IMR-90 (cell line): Measurements from ENCODE around the gene ADAMTS9.

Experiments used
- CTCF ChIP-seq: conservative IDR thresholded peaks from 2 replicates; pipeline ENCODE4 v1.5.1; 2012; ENCODE audit warnings: mild to moderate bottlenecking, low read depth, low read length, improper control_type of control experiment
- MAZ ChIP-seq: IDR thresholded peaks from 2 replicates; pipeline ENCODE4 v1.6.1; 2012; ENCODE audit warnings: low read depth, mild to moderate bottlenecking, low read length, improper control_type of control experiment, moderate library complexity, borderline replicate concordance
- POLR2A ChIP-seq: IDR thresholded peaks from 2 replicates; pipeline ENCODE4 v1.6.1; 2012; ENCODE audit warnings: mild to moderate bottlenecking, low read depth, low read length
- RAD21 ChIP-seq: IDR thresholded peaks from 2 replicates; pipeline ENCODE4 v1.6.1; 2012; ENCODE audit warnings: low read length, improper control_type of control experiment
- SMC3 ChIP-seq: fragments of 150-350 bp; IDR thresholded peaks from 2 replicates; pipeline ENCODE4 v1.6.1; 2016; ENCODE audit warnings: low read depth, mild to moderate bottlenecking, antibody characterized with exemption, low read length, moderate library complexity

- TF ChIP-seq CTCF: peak; percentile 92
- TF ChIP-seq SMC3: peak; percentile 97
- 0 out of 2 replicates have a peak, but pooled peaks have one; percentile 34 for TF ChIP-seq POLR2A
- peak; percentile 99 for TF ChIP-seq RAD21
- no peak for TF ChIP-seq MAZ
Measured at GRCh38 chr3:64484289-64484992, 203.4 kb downstream of the ADAMTS9 start.
